ENCODE results near the gene SYNE1. TPM values are rescaled to one million over a fixed set of nuclear protein-coding genes. Genes with fewer than 3 reads are reported as not detected.
"Not testable (repeated sequence)": the region's sequence is repeated elsewhere in the genome, so short reads cannot be mapped to it uniquely, and the experiment has no call there.

SYNE1 gene
- total and polyA plus RNA-seq, 4 donors = 10.2 to 105 (median 24.5) TPM

DNA sequence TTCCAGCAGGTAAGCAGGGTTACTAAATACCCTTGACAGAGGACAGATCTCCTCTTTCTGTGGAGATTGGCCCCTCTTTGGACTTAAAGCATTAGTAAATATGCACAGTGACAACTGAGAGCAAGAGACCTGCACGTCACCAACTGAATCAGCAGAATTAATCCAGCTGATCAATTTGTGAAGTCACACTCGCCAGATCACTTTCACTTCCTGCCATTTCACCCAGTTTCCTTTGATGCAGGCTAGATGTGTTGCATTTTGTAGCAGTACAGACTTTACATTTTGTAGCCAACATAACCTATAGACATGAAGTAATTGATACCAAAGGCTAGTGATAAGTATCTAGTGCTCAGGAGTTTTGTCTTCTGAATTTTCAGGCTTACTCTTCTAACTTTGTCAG, 11.9 kb downstream of the SYNE1 start:
- no peak overlapping the region for H3K4me3 ChIP-seq (ENCODE audit: low read depth in 1 of 3, low read length in 3 of 3)
- no peak for TF ChIP-seq SP1 (IDR thresholded peaks at IDR 0.05)
- TF ChIP-seq GABPA (IDR thresholded peaks at IDR 0.05 in 1 of 2, conservative IDR thresholded peaks at IDR 0.05 in 1 of 2) = peak in 1 of 2 donors; percentile 17
- TF ChIP-seq FOXA2 (IDR thresholded peaks at IDR 0.05) = no peak
- 31% methylated on average over 2 of the region's 2 CpGs for WGBS
- no peak overlapping the region for H3K9ac ChIP-seq (ENCODE audit: low read depth in 1 of 2, low read length in 2 of 2)
- H3K9me3 ChIP-seq (ENCODE audit: control insufficient read depth in 4 of 4, low read length in 3 of 4) = no peaks in the 10 kb centered on the region
- H3K27ac ChIP-seq (ENCODE audit: low read depth in 1 of 2, low read length in 2 of 2) = peak overlapping the region; percentile 35 to 59
- H3K4me1 ChIP-seq (ENCODE audit: control insufficient read depth in 4 of 4, insufficient read depth in 4 of 4, low read length in 3 of 4) = peaks cover 0 to 9% (median 3%) of the 10 kb centered on the region in 4 donors
- no peak for DNase-seq (ENCODE audit: low spot score)
- no peaks in the 10 kb centered on the region for H3K36me3 ChIP-seq (ENCODE audit: control insufficient read depth in 4 of 4, insufficient read depth in 3 of 4, low read depth in 1 of 4, low read length in 3 of 4)
- peaks cover 0 to 3% (median 0%) of the 10 kb centered on the region in 4 donors for H3K27me3 ChIP-seq (ENCODE audit: control insufficient read depth in 4 of 4, insufficient read depth in 4 of 4, low read length in 3 of 4)

DNA sequence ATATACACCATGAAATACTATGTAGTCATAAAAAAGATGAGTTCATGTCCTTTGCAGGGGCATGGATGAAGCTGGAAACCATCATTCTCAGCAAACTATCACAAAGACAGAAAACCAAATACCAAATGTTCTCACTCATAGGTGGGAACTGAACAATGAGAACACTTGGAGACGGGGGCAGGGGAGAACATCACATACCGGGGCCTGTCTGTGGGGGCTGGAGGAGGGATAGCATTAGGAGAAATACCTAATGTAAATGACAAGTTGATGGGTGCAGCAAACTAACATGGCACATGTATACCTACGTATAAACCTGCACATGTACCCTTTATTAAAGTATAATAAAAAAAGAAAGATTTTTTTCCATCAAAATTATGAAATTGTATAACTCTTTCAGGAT, 22.4 kb downstream of the SYNE1 start:
- H3K9ac ChIP-seq (ENCODE audit: low read depth in 1 of 2, low read length in 2 of 2); H3K4me1 ChIP-seq (ENCODE audit: control insufficient read depth in 4 of 4, insufficient read depth in 4 of 4, low read length in 3 of 4); H3K9me3 ChIP-seq (ENCODE audit: control insufficient read depth in 4 of 4, low read length in 3 of 4); H3K4me3 ChIP-seq (ENCODE audit: low read depth in 1 of 3, low read length in 3 of 3); DNase-seq (ENCODE audit: low spot score); H3K27me3 ChIP-seq (ENCODE audit: control insufficient read depth in 4 of 4, insufficient read depth in 4 of 4, low read length in 3 of 4); H3K27ac ChIP-seq (ENCODE audit: low read depth in 1 of 2, low read length in 2 of 2); H3K36me3 ChIP-seq (ENCODE audit: control insufficient read depth in 4 of 4, insufficient read depth in 3 of 4, low read depth in 1 of 4, low read length in 3 of 4): not testable (repeated sequence)
- 93% methylated on average over 3 of the region's 3 CpGs for WGBS

DNA sequence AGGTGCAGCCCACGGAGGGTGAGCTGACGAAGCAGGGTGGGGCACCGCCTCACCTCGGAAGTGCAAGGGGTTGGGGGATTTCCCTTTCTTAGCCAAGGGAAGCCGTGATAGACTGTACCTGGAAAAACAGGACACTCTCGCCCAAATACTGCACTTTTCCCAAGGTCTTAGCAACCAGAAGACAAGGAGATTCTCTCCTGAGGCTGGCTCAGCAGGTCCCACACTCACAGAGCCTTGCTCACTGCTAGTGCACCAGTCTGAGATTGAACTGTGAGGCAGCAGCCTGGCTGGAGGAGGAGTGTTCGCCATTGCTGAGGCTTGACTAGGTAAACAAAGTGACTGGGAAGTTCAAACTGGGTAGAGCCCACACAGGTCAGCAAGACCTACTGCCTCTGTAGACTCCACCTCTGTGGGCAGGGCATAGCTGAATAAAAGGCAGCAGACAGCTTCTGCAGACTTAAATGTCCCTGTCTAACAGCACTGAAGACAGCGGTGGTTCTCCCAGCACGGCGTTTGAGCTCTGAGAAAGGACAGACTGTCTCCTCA, 28.0 kb downstream of the SYNE1 start:
- H3K4me1 ChIP-seq (ENCODE audit: control insufficient read depth in 4 of 4, insufficient read depth in 4 of 4, low read length in 3 of 4) = no peaks in the 10 kb centered on the region
- no peak overlapping the region for H3K27ac ChIP-seq (ENCODE audit: low read depth in 1 of 2, low read length in 2 of 2)
- no peaks in the 10 kb centered on the region for H3K36me3 ChIP-seq (ENCODE audit: control insufficient read depth in 4 of 4, insufficient read depth in 3 of 4, low read depth in 1 of 4, low read length in 3 of 4)
- H3K9me3 ChIP-seq (ENCODE audit: control insufficient read depth in 4 of 4, low read length in 3 of 4) = no peaks in the 10 kb centered on the region
- TF ChIP-seq FOXA2 (IDR thresholded peaks at IDR 0.05) (no peak), HNF4A (conservative IDR thresholded peaks at IDR 0.05) (no peak), HNF4G (IDR thresholded peaks at IDR 0.05) (no peak)
- TF ChIP-seq, protein P1, sequence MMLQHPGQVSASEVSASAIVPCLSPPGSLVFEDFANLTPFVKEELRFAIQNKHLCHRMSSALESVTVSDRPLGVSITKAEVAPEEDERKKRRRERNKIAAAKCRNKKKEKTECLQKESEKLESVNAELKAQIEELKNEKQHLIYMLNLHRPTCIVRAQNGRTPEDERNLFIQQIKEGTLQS (IDR thresholded peaks at IDR 0.05) = no peak
- no peak overlapping the region for H3K4me3 ChIP-seq (ENCODE audit: low read depth in 1 of 3, low read length in 3 of 3)
- H3K9ac ChIP-seq (ENCODE audit: low read depth in 1 of 2, low read length in 2 of 2) = no peak overlapping the region
- no peak for DNase-seq (ENCODE audit: low spot score)
- 75% methylated on average over 10 of the region's 10 CpGs for WGBS
- H3K27me3 ChIP-seq (ENCODE audit: control insufficient read depth in 4 of 4, insufficient read depth in 4 of 4, low read length in 3 of 4) = no peaks in the 10 kb centered on the region

DNA sequence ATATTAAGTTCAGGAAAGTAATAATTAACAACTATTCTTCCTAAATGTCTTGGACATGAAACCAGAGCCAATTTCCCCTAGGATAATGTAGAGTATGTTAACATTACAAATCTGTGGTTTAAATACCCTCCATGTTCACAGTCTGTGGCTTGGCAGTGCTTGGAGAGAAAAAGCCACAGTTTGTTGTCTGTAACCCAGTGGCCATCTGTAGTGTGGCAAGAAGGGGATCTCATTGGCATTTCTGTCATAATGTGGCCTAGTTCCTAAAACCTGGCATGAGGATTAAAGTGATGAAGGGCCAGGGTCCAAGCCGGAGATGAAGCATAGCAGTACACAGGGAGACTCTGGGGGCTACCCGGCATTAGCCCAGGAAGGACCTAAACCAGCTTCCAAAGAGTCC, 31.2 kb downstream of the SYNE1 start:
- H3K9me3 ChIP-seq (ENCODE audit: control insufficient read depth in 4 of 4, low read length in 3 of 4) = no peaks in the 10 kb centered on the region
- no peaks in the 10 kb centered on the region for H3K27me3 ChIP-seq (ENCODE audit: control insufficient read depth in 4 of 4, insufficient read depth in 4 of 4, low read length in 3 of 4)
- H3K36me3 ChIP-seq (ENCODE audit: control insufficient read depth in 4 of 4, insufficient read depth in 3 of 4, low read depth in 1 of 4, low read length in 3 of 4) = no peaks in the 10 kb centered on the region
- no peak overlapping the region for H3K9ac ChIP-seq (ENCODE audit: low read depth in 1 of 2, low read length in 2 of 2)
- H3K27ac ChIP-seq (ENCODE audit: low read depth in 1 of 2, low read length in 2 of 2) = no peak overlapping the region
- no peak overlapping the region for H3K4me3 ChIP-seq (ENCODE audit: low read depth in 1 of 3, low read length in 3 of 3)
- no peaks in the 10 kb centered on the region for H3K4me1 ChIP-seq (ENCODE audit: control insufficient read depth in 4 of 4, insufficient read depth in 4 of 4, low read length in 3 of 4)
- TF ChIP-seq, protein P2, sequence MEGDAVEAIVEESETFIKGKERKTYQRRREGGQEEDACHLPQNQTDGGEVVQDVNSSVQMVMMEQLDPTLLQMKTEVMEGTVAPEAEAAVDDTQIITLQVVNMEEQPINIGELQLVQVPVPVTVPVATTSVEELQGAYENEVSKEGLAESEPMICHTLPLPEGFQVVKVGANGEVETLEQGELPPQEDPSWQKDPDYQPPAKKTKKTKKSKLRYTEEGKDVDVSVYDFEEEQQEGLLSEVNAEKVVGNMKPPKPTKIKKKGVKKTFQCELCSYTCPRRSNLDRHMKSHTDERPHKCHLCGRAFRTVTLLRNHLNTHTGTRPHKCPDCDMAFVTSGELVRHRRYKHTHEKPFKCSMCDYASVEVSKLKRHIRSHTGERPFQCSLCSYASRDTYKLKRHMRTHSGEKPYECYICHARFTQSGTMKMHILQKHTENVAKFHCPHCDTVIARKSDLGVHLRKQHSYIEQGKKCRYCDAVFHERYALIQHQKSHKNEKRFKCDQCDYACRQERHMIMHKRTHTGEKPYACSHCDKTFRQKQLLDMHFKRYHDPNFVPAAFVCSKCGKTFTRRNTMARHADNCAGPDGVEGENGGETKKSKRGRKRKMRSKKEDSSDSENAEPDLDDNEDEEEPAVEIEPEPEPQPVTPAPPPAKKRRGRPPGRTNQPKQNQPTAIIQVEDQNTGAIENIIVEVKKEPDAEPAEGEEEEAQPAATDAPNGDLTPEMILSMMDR (IDR thresholded peaks at IDR 0.05; ENCODE audit: low read depth, low read length, missing input control) = no peak
- no peak for DNase-seq (ENCODE audit: low spot score)
- 89% methylated on average over 2 of the region's 2 CpGs for WGBS
